Adipose tissue (tissue), 3 donors: ENCODE results near the gene ANTKMT. TPM values are rescaled to one million over a fixed set of nuclear protein-coding genes. Genes with fewer than 3 reads are reported as not detected.
"Not testable (repeated sequence)": the region's sequence is repeated elsewhere in the genome, so short reads cannot be mapped to it uniquely, and the experiment has no call there.

Experiments
- H3K27ac ChIP-seq: one replicate; pipeline ENCODE4 v1.5.1; 2013; ENCODE audit warnings: low read depth, low read length
- WGBS, 3 donors: extraction: QIAGEN DNeasy Blood & Tissue Kit; methylation state at CpG; one replicate each; pipeline ENCODE4 v1.1.7; 2013; 5-methylcytosine and 5-hydroxymethylcytosine counted together
- polyA plus RNA-seq, 3 donors: library from polyadenylated mRNA; stranded (reverse); fragments of 200-250 nt; gene quantifications; one replicate each; pipeline ENCODE4 v1.2.3, GENCODE V29; 2013
- donor health status: healthy with polysubstance abuse.
- donor health status: Bipolar disorder and iron deficiency.
- donor health status: healthy.

ANTKMT gene
- polyA plus RNA-seq, 3 donors, result 10.1 to 33.4 (median 26.0) TPM

- H3K27ac ChIP-seq, result no peak overlapping the region
- WGBS, 3 donors, result 71 to 90% (median 72%) methylated on average over 6 of the region's 6 CpGs
Measured at GRCh38 chr16:749010-749409, 28.1 kb downstream of the ANTKMT start.

GRCh38 chr16:750485-750884 is 29.5 kb downstream of the ANTKMT start:
- no peak overlapping the region for H3K27ac ChIP-seq
- WGBS, 3 donors, result 39 to 66% (median 57%) methylated on average over 9 of the region's 9 CpGs

- 38 to 69% (median 65%) methylated on average over 39 of the region's 39 CpGs for WGBS, 3 donors
- H3K27ac ChIP-seq, result no peak overlapping the region
Measured at GRCh38 chr16:751152-752006, 30.4 kb downstream of the ANTKMT start.

GRCh38 chr16:752007-752312 is 31.0 kb downstream of the ANTKMT start:
- WGBS, 3 donors, result 27 to 56% (median 54%) methylated on average over 10 of the region's 10 CpGs
- H3K27ac ChIP-seq, result no peak overlapping the region

- H3K27ac ChIP-seq, result not testable (repeated sequence)
- 84 to 90% (median 88%) methylated on average over 11 of the region's 11 CpGs for WGBS, 3 donors
Measured at GRCh38 chr16:754121-754607, 33.2 kb downstream of the ANTKMT start.

- no peak overlapping the region for H3K27ac ChIP-seq
- 29 to 50% (median 35%) methylated on average over 11 of the region's 11 CpGs for WGBS, 3 donors
Measured at GRCh38 chr16:754656-755055, 33.7 kb downstream of the ANTKMT start.

GRCh38 chr16:756428-756827 is 35.5 kb downstream of the ANTKMT start:
- no peak overlapping the region for H3K27ac ChIP-seq
- 90 to 93% (median 92%) methylated on average over 5 of the region's 5 CpGs for WGBS, 3 donors

GRCh38 chr16:759110-759910 is 38.4 kb downstream of the ANTKMT start:
- WGBS, 3 donors, result 70 to 81% (median 77%) methylated on average over 34 of the region's 34 CpGs
- no peak overlapping the region for H3K27ac ChIP-seq

- WGBS, 3 donors, result 52 to 57% (median 53%) methylated on average over 15 of the region's 15 CpGs
- no peak overlapping the region for H3K27ac ChIP-seq
Measured at GRCh38 chr16:760065-760464, 39.1 kb downstream of the ANTKMT start.

- 68 to 75% (median 70%) methylated on average over 37 of the region's 37 CpGs for WGBS, 3 donors
- H3K27ac ChIP-seq, result no peak within 1 kb of the TSS
Measured at GRCh38 chr16:760545-761343, 39.8 kb downstream of the ANTKMT start, which contains the start of gene MSLN. Gene MSLN (plus strand): TSS chr16:760734. CDS start chr16:762681, 1,947 bp downstream.

- WGBS, 3 donors, result 53 to 64% (median 61%) methylated on average over 22 of the region's 22 CpGs
- no peak overlapping the region for H3K27ac ChIP-seq
Measured at GRCh38 chr16:761625-762513, 40.9 kb downstream of the ANTKMT start.

GRCh38 chr16:762595-763268 is 41.8 kb downstream of the ANTKMT start:
- no peak overlapping the region for H3K27ac ChIP-seq
- 60 to 78% (median 72%) methylated on average over 12 to 17 of the region's 17 CpGs for WGBS, 3 donors

GRCh38 chr16:763369-764183 is 42.6 kb downstream of the ANTKMT start:
- H3K27ac ChIP-seq, result no peak overlapping the region
- WGBS, 3 donors, result 68 to 77% (median 76%) methylated on average over 16 to 21 of the region's 21 CpGs

- H3K27ac ChIP-seq, result no peak overlapping the region
- WGBS, 3 donors, result 66 to 69% (median 67%) methylated on average over 17 to 20 of the region's 20 CpGs
Measured at GRCh38 chr16:764184-764750, 43.3 kb downstream of the ANTKMT start.

GRCh38 chr16:764848-765487 is 44.0 kb downstream of the ANTKMT start:
- H3K27ac ChIP-seq, result no peak overlapping the region
- 79 to 83% (median 82%) methylated on average over 35 to 38 of the region's 38 CpGs for WGBS, 3 donors

- 88 to 93% (median 93%) methylated on average over 25 to 29 of the region's 29 CpGs for WGBS, 3 donors
- H3K27ac ChIP-seq, result no peak overlapping the region
Measured at GRCh38 chr16:765488-765865, 44.5 kb downstream of the ANTKMT start.
